Activated CD4-positive, alpha-beta T cell treated with anti-CD3 and anti-CD28 coated beads, Interleukin-2, amount 10 ng/mL, durations not matched to agents 24 days and 14 days (primary cell): Measurements from ENCODE around the gene SETD1B. TPM values are rescaled to one million over a fixed set of nuclear protein-coding genes. Genes with fewer than 3 reads are reported as not detected.
"Not testable (repeated sequence)": the region's sequence is repeated elsewhere in the genome, so short reads cannot be mapped to it uniquely, and the experiment has no call there.

Source experiments
- DNase-seq: peaks from one replicate; pipeline ENCODE4 v3.0.0; 2022
- H3K27ac Mint-ChIP-seq: one replicate; pipeline ENCODE4 v1.8.0; 2022; ENCODE audit warnings: mild to moderate bottlenecking, mixed read lengths
- H3K27me3 Mint-ChIP-seq: one replicate; pipeline ENCODE4 v1.8.0; 2022; ENCODE audit warnings: mixed read lengths
- H3K36me3 Mint-ChIP-seq: one replicate; pipeline ENCODE4 v1.8.0; 2022; ENCODE audit warnings: low read depth, mild to moderate bottlenecking, mixed read lengths
- H3K4me1 Mint-ChIP-seq: one replicate; pipeline ENCODE4 v1.8.0; 2021; ENCODE audit warnings: mixed read lengths
- H3K4me3 Mint-ChIP-seq: one replicate; pipeline ENCODE4 v1.8.0; 2022; ENCODE audit warnings: mild to moderate bottlenecking, moderate library complexity, mixed read lengths
- H3K9me3 Mint-ChIP-seq: one replicate; pipeline ENCODE4 v1.8.0; 2021; ENCODE audit warnings: mixed read lengths
- intact Hi-C: fragments of 100-400 bp; cut with micrococcal nuclease; formaldehyde crosslinking; loops from one replicate; pipeline ENCODE4 v1.15.1; 2023
- total RNA-seq: library from RNA; stranded (reverse); gene quantifications from 2 replicates; pipeline ENCODE4 v1.2.3, GENCODE V29; 2022

The SETD1B gene
- total RNA-seq, 1 donor from 2014 or later, result 29.2 TPM

DNA sequence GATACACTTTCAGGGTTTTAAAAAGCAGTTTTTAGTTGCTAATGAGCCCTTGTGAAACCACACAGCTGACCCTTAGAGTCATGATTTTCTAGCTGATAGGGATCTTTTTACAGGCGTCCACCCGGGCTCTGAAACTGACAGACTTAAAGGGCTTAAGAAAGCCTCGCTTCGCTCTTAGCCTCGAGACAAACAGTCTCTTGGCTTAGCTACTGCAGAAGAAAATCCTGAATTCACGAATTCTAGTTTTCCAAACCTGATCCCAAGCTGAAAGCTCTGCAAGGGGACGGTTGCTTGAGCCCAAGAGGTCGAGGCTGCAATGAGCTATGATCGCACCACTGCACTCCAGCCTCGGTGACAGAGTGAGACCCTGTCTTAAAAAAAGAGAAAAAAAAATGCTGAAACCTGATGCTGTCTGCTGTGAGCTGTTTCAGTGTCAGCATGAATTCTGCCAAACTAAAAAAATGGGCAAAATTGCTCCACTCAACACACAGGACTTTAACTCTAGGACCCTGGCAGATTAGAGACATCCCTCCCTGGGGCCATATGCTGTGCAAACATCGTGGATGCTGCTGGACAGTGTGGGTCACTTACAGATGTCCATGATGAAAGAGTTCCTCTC, 57.9 kb downstream of the SETD1B start:
- Mint-ChIP-seq H3K4me1 (no peaks in the 10 kb centered on the region), H3K4me3 (no peak overlapping the region), H3K9me3 (no peaks in the 10 kb centered on the region), H3K36me3 (no peaks in the 10 kb centered on the region), H3K27me3 (no peaks in the 10 kb centered on the region), H3K27ac (no peak overlapping the region)
- intact Hi-C loops, result no loop called here
- DNase-seq, result no peak

DNA sequence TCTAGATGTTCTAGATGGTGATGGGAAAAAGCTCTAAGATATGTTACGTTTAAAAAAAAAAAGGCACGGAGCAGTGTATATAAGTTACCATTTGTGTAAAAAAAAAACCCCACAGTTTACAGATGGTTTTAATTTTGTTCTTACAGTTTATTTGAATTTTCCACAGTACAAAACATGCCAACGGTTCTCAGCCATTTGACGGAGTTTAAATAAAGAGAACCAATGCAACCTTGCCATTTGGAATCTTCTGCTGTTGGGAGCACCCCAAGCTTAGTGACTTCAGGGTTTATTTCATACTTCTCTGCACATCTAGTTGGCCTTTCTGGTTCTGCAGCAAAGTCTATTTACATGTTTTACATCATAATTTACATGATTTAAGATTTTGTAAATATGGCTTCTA, 62.5 kb downstream of the SETD1B start:
- H3K4me1 Mint-ChIP-seq, result no peaks in the 10 kb centered on the region
- no peak overlapping the region for H3K4me3 Mint-ChIP-seq

DNA sequence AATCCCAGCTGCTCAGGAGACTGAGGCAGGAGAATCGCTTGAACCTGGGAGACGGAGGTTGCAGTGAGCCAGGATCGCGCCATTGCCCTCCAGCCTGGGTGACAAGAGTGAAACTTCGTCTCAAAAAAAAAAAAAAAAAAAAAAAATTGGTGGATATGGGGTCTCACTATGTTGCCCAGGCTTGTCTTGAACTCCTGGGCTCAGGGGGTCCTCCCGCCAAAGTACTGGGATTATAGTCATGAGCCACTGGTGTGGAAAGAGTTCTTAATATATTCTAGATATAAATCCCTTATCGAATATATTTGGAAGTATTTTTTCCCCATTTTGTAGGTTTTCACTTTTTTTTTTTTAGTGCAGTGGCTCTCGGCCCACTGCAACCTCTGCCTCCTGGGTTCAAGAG, 65.4 kb downstream of the SETD1B start:
- H3K4me1 Mint-ChIP-seq, H3K27ac Mint-ChIP-seq, H3K9me3 Mint-ChIP-seq, H3K4me3 Mint-ChIP-seq, intact Hi-C loops, DNase-seq, H3K27me3 Mint-ChIP-seq, H3K36me3 Mint-ChIP-seq: not testable (repeated sequence)

More for the DNA sequence above, 62.5 kb downstream of the SETD1B start:
- H3K27ac Mint-ChIP-seq, result no peak overlapping the region
- no peak for DNase-seq
- intact Hi-C loops, result no loop called here
- H3K9me3 Mint-ChIP-seq, result no peaks in the 10 kb centered on the region
- no peaks in the 10 kb centered on the region for H3K27me3 Mint-ChIP-seq
- H3K36me3 Mint-ChIP-seq, result no peaks in the 10 kb centered on the region

DNA sequence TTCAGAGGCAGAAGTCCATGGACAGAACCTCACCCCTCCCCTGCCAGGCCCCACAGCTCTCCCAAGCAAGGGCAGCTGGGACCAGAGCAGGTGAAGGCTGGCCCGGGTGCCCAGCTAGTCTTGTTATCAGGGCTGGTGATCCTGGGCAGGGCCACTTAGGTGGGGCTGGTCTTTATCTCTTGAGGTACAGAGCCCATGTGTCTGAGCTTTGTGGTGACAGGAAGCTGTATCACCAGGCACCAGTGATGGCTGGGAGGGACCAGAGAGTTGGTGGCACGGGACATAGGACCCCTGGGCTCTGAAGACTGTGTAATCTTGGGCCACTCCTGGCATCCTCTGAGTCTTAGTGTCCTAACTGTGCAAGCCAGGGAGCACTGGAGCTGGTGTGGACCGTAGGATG, 67.7 kb downstream of the SETD1B start:
- intact Hi-C loops, result no loop called here
- H3K27ac Mint-ChIP-seq, result no peak overlapping the region
- H3K4me1 Mint-ChIP-seq, result peaks cover 4% of the 10 kb centered on the region
- H3K27me3 Mint-ChIP-seq, result no peaks in the 10 kb centered on the region
- DNase-seq, result no peak
- H3K36me3 Mint-ChIP-seq, result no peaks in the 10 kb centered on the region
- H3K9me3 Mint-ChIP-seq, result no peaks in the 10 kb centered on the region
- no peak overlapping the region for H3K4me3 Mint-ChIP-seq

DNA sequence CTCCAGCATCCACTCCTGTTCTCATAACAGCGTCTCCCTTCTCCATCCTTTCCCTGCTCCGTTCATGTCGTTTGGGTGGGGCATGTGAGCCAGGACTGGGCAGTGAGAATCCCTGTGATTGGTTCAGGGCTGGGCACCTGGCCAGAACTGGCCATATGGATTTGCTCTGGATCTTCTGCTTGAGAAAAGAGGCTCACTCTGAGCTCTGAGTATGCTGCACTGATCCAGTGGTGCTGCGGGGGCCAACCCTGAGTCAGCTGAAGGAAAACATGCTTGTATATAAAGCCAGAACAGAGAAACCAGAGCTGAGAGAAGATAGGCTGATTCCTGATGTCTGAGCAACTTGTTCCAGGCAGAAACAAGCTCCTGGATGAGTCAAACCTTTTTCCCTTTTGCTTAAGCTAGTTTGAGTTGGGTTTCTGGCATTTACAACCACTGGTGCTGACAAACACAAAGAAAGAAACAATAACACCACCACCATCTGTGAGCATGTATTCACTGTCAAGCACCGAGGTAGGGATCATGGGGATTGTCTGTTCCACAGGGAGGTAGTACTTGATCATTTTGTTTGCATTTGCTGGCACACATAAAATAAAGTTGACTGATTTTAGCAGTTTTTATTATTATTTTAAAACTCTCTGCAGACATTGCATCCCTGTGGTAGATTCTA, 68.9 kb downstream of the SETD1B start:
- no peak overlapping the region for H3K4me3 Mint-ChIP-seq
- intact Hi-C loops, result no loop called here
- peaks cover 4% of the 10 kb centered on the region for H3K4me1 Mint-ChIP-seq
- H3K27ac Mint-ChIP-seq, result peak overlapping the region; percentile 70
- no peaks in the 10 kb centered on the region for H3K27me3 Mint-ChIP-seq
- DNase-seq, result no peak
- no peaks in the 10 kb centered on the region for H3K9me3 Mint-ChIP-seq
- no peaks in the 10 kb centered on the region for H3K36me3 Mint-ChIP-seq

DNA sequence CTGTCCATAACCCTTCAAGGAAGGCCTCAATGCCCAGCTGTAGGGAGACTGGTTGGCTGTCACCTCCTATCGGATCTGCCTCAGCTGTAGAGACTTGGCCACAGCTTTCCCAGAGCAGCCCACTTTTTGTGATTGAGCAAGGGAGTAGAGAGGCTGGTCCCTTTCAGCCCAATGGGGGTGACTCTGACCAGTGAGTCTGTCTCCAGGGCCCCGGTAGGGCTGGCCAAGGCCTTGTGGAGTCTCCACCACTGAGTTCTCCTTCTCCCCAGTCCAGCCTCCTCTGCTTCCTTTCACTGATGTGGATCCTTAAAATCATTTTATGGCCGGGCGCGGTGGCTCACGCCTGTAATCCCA, 69.4 kb downstream of the SETD1B start:
- DNase-seq, result no peak
- Mint-ChIP-seq H3K4me3 (no peak overlapping the region), H3K9me3 (no peaks in the 10 kb centered on the region)

DNA sequence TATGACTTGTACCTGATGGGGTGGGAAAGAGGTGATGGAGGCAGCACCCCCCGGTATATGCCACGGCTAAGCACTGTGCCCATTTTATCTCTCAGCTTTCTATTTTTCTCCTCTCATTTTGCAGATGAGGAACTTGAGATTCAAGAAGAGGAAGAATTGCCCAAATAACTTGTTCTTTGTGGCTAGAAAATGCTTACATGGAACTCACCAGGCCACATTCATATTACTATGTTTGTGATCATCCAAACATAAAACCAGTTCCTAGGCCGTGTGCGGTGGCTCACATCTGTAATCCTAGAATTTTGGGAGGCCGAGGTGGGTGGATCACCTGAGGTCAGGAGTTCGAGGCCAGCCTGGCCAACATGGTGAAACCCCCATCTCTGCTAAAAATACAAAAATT, 70.3 kb downstream of the SETD1B start:
- H3K27ac Mint-ChIP-seq, result no peak overlapping the region
- intact Hi-C loops, result no loop called here
- no peaks in the 10 kb centered on the region for H3K36me3 Mint-ChIP-seq
- H3K27me3 Mint-ChIP-seq, result no peaks in the 10 kb centered on the region
- H3K4me1 Mint-ChIP-seq, result peaks cover 4% of the 10 kb centered on the region
- no peak for DNase-seq
- H3K9me3 Mint-ChIP-seq, result no peaks in the 10 kb centered on the region
- no peak overlapping the region for H3K4me3 Mint-ChIP-seq

More for the DNA sequence above, 69.4 kb downstream of the SETD1B start:
- intact Hi-C loops, result no loop called here
- no peaks in the 10 kb centered on the region for H3K36me3 Mint-ChIP-seq
- no peak overlapping the region for H3K27ac Mint-ChIP-seq
- peaks cover 4% of the 10 kb centered on the region for H3K4me1 Mint-ChIP-seq
- H3K27me3 Mint-ChIP-seq, result no peaks in the 10 kb centered on the region

DNA sequence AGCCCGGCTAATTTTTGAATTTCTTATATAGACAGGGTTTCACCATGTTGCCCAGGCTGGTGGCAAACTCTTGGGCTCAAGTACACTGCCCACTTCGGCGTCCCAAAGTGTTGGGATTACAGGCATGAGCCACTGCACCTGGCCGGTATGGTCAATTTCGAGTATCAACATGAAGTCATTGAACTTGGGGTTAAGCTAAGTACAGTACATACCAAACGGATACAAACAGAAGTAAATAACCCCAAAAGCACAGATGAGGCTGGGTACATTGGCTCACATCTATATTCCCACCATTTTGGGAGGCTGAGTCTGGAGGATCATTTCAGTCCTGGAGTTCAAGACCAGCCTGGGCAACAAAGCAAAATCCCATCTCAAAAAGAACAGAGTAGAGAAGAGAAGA, 71.8 kb downstream of the SETD1B start:
- Mint-ChIP-seq H3K27me3 (no peaks in the 10 kb centered on the region), H3K27ac (no peak overlapping the region), H3K4me1 (peaks cover 4% of the 10 kb centered on the region), H3K9me3 (no peaks in the 10 kb centered on the region), H3K36me3 (no peaks in the 10 kb centered on the region), H3K4me3 (no peak overlapping the region)
- no peak for DNase-seq
- intact Hi-C loops, result no loop called here

DNA sequence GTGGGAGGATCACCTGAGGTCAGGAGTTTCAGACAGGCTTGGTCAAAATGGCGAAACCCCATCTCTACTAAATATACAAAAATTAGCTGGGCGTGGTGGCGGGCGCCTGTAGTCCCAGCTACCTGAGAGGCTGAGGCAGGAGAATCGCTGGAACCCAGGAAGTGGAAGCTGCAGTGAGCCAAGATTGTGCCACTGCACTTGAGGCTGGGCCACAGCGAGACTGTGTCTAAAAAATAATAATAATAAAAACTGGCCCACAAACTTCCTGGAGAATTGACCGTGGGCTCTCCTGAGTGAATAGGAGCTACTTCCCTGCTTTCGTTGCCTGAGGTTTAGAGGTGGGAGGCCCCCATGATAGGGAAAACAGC, 72.3 kb downstream of the SETD1B start:
- H3K27me3 Mint-ChIP-seq, H3K4me3 Mint-ChIP-seq, H3K27ac Mint-ChIP-seq, H3K4me1 Mint-ChIP-seq, H3K36me3 Mint-ChIP-seq, intact Hi-C loops, H3K9me3 Mint-ChIP-seq, DNase-seq: not testable (repeated sequence)

Other genes with a start within 250 kb of the SETD1B start
- gene KDM2B, start 223.0 kb upstream of the SETD1B start, total RNA-seq, result 60.7 and 62.9 TPM in 2 replicates
- 58.3 and 61.8 TPM in 2 replicates for gene ORAI1, start 177.5 kb upstream of the SETD1B start, total RNA-seq
- gene MORN3, start 134.4 kb upstream of the SETD1B start, total RNA-seq, result 0.26 and 1.0 TPM in 2 replicates
- gene TMEM120B, start 91.3 kb upstream of the SETD1B start, total RNA-seq, result 17.1 and 18.4 TPM in 2 replicates
- 107 and 114 TPM in 2 replicates for gene RHOF, start 10.3 kb upstream of the SETD1B start, total RNA-seq
- not detected in 2 replicates for gene HPD, start 54.9 kb downstream of the SETD1B start, total RNA-seq
- 63.8 and 69.9 TPM in 2 replicates for gene PSMD9, start 84.8 kb downstream of the SETD1B start, total RNA-seq
- 0.85 and 1.1 TPM in 2 replicates for gene CFAP251, start 114.6 kb downstream of the SETD1B start, total RNA-seq
- 9.3 and 10.7 TPM in 2 replicates for gene BCL7A, start 217.9 kb downstream of the SETD1B start, total RNA-seq